ENCODE results near the gene PDZK1IP1.

Gene PDZK1IP1

GRCh38 chr1:47223174-47223920, 33.5 kb upstream of the PDZK1IP1 start:
- DNase-seq (ENCODE audit: low read depth): no peak
- TF ChIP-seq CTCF (IDR thresholded peaks at IDR 0.05; ENCODE audit: insufficient read depth, low read depth, low read length, missing control alignments): no peak
- H3K4me3 ChIP-seq (ENCODE audit: low read depth, low read length): no peak overlapping the region

- TF ChIP-seq CTCF (IDR thresholded peaks at IDR 0.05; ENCODE audit: insufficient read depth, low read depth, low read length, missing control alignments): no peak
- H3K4me3 ChIP-seq (ENCODE audit: low read depth, low read length): no peak overlapping the region
- no peak for DNase-seq (ENCODE audit: low read depth)
These were observed 32.6 kb upstream of the PDZK1IP1 start for GRCh38 chr1:47222476-47222875.

GRCh38 chr1:47219590-47220220, 29.9 kb upstream of the PDZK1IP1 start:
- H3K4me3 ChIP-seq (ENCODE audit: low read depth, low read length): no peak overlapping the region
- no peak for TF ChIP-seq CTCF (IDR thresholded peaks at IDR 0.05; ENCODE audit: insufficient read depth, low read depth, low read length, missing control alignments)
- no peak for DNase-seq (ENCODE audit: low read depth)

- H3K4me3 ChIP-seq (ENCODE audit: low read depth, low read length): no peak overlapping the region
- DNase-seq (ENCODE audit: low read depth): no peak
- no peak for TF ChIP-seq CTCF (IDR thresholded peaks at IDR 0.05; ENCODE audit: insufficient read depth, low read depth, low read length, missing control alignments)
These were observed 29.2 kb upstream of the PDZK1IP1 start for GRCh38 chr1:47219001-47219400.

GRCh38 chr1:47216278-47217059, 26.6 kb upstream of the PDZK1IP1 start:
- no peak for DNase-seq (ENCODE audit: low read depth)
- H3K4me3 ChIP-seq (ENCODE audit: low read depth, low read length): no peak overlapping the region
- no peak for TF ChIP-seq CTCF (IDR thresholded peaks at IDR 0.05; ENCODE audit: insufficient read depth, low read depth, low read length, missing control alignments)

GRCh38 chr1:47215713-47216112, 25.9 kb upstream of the PDZK1IP1 start:
- TF ChIP-seq CTCF (IDR thresholded peaks at IDR 0.05; ENCODE audit: insufficient read depth, low read depth, low read length, missing control alignments): no peak
- DNase-seq (ENCODE audit: low read depth): no peak
- no peak overlapping the region for H3K4me3 ChIP-seq (ENCODE audit: low read depth, low read length)

Data from GM12865 (cell line).